ENCODE measurements around the gene HCAR1.

- TF ChIP-seq MXI1 (IDR thresholded peaks at IDR 0.05; ENCODE audit: low read depth, low read length) (no peak), RAD21 (IDR thresholded peaks at IDR 0.05; ENCODE audit: low read length) (no peak), TAF1 (IDR thresholded peaks at IDR 0.05; ENCODE audit: borderline replicate concordance, low read depth, low read length) (no peak), USF1 (IDR thresholded peaks at IDR 0.05; ENCODE audit: borderline replicate concordance, low read depth) (no peak), CTCF (IDR thresholded peaks at IDR 0.05) (no peak), PBX3 (IDR thresholded peaks at IDR 0.05) (no peak), POLR2AphosphoS5 (IDR thresholded peaks at IDR 0.05; ENCODE audit: low read depth, low read length) (no peak), YY1 (IDR thresholded peaks at IDR 0.05; ENCODE audit: low read depth) (no peak), NRF1 (IDR thresholded peaks at IDR 0.05; ENCODE audit: low read depth, low read length) (no peak), ZBTB33 (IDR thresholded peaks at IDR 0.05; ENCODE audit: borderline replicate concordance, low read depth) (no peak), RCOR1 (IDR thresholded peaks at IDR 0.05; ENCODE audit: low read length) (no peak), GABPA (IDR thresholded peaks at IDR 0.05; ENCODE audit: low read depth) (no peak), MAX (IDR thresholded peaks at IDR 0.05; ENCODE audit: low read depth) (no peak)
These were observed 9.5 kb downstream of the HCAR1 start for GRCh38 chr12:122721057-122721545.
